Measurements from ENCODE around the gene ST6GALNAC1.

GRCh38 chr17:76582660-76583059, 60.9 kb downstream of the ST6GALNAC1 start:
- TF ChIP-seq CTCF (IDR thresholded peaks at IDR 0.05; ENCODE audit: poor library complexity) (no peak), EZH2phosphoT487 (IDR thresholded peaks at IDR 0.05; ENCODE audit: low read depth, severe bottlenecking, unreplicated experiment) (no peak)
